SH-SY5Y (cell line): ENCODE measurements around the gene MLLT6.

ENCODE experiments used
- GATA2 ChIP-seq: IDR thresholded peaks from 2 replicates; pipeline ENCODE4 v1.6.1; 2011; ENCODE audit warnings: mild to moderate bottlenecking, low read depth, low read length
- GATA3 ChIP-seq: IDR thresholded peaks from 2 replicates; pipeline ENCODE4 v1.6.1; 2011; ENCODE audit warnings: low read depth, mild to moderate bottlenecking, low read length, moderate library complexity

GRCh38 chr17:38761612-38762011 lies 56.5 kb downstream of the MLLT6 start:
- TF ChIP-seq GATA2, result no peak
- no peak for TF ChIP-seq GATA3
